T-helper 2 cell treated with Interferon-gamma antibody and Interleukin-4, amounts not matched to agents 5 μg/mL and 100 μg/mL, for 36 hours (primary cell): ENCODE data around the gene FUCA1.
"Not testable (repeated sequence)": the region's sequence is repeated elsewhere in the genome, so short reads cannot be mapped to it uniquely, and the experiment has no call there.

Experiments
- DNase-seq: peaks from one replicate; pipeline ENCODE4 v3.0.0; 2021; ENCODE audit warnings: low spot score
- H3K27ac Mint-ChIP-seq: one replicate; pipeline ENCODE4 v1.8.0; 2021; ENCODE audit warnings: mild to moderate bottlenecking, mixed read lengths
- H3K27me3 Mint-ChIP-seq: one replicate; pipeline ENCODE4 v1.8.0; 2021; ENCODE audit warnings: low read depth, mixed read lengths
- H3K36me3 Mint-ChIP-seq: one replicate; pipeline ENCODE4 v1.8.0; 2021; ENCODE audit warnings: low read depth, mixed read lengths
- H3K4me1 Mint-ChIP-seq: one replicate; pipeline ENCODE4 v1.8.0; 2021; ENCODE audit warnings: low read depth, mixed read lengths
- H3K4me3 Mint-ChIP-seq: one replicate; pipeline ENCODE4 v1.8.0; 2022; ENCODE audit warnings: mild to moderate bottlenecking, moderate library complexity, mixed read lengths
- H3K9me3 Mint-ChIP-seq: one replicate; pipeline ENCODE4 v1.8.0; 2021; ENCODE audit warnings: mixed read lengths

The FUCA1 gene

DNA sequence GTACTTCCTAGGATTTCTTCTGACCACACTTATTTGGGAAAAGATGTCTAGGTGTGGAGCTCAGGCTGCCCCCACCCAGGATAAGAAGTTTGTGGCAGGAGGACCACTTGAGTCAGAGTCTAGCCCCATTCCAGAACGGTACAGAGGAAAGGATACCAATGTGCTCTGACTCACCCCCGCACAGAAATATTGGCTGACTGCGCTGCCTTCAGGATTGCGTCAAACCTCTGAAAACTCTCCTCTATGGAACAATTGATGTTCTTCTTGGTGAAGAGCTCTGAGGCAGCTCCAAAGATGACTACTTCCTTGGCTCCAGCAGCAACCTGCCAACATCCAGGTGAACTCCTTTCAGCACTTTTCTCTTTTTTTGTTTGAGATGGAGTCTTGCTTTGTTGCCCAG is 54.1 kb downstream of the FUCA1 start:
- Mint-ChIP-seq H3K4me3 (no peak overlapping the region), H3K27ac (no peak overlapping the region), H3K36me3 (peaks cover 6% of the 10 kb centered on the region), H3K4me1 (peaks cover 7% of the 10 kb centered on the region), H3K9me3 (no peaks in the 10 kb centered on the region), H3K27me3 (no peaks in the 10 kb centered on the region)
- DNase-seq, result no peak

DNA sequence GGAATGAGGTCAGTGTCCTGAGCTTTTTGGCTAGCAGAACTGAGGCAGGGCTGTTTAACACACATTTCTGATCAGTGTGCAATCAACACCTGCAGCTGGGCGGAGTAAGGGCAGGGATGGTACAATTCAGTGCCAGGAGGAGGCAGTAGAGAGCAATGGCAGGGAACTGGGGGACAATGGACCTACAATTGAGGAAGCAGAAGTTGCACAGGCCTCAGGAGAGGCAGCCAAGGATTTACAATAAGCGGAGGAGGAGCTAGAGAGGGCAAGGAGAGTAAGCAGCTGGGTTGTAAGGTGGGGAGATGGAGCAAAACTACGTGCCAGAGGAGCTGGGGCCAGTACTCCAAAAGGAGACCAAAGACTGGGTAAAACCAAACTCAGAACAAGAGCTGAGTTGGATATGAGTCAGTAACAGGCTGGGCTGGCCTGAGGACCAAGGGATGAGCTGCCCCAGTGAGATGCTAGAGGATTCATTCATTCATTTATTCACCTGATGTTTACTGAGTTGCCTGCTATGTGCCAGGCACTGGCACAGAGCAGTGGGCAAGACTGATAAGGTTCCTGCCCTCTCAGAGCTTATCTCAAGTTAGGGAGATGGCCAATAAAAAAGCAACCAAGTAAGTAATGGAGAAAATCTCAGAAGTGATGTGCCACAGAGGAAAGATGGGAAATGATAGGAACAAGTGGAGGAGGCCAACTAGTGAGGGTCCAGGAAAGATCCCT is 57.1 kb downstream of the FUCA1 start:
- Mint-ChIP-seq H3K27ac (peak overlapping the region; percentile 22), H3K27me3 (no peaks in the 10 kb centered on the region), H3K4me3 (no peak overlapping the region), H3K4me1 (peaks cover 10% of the 10 kb centered on the region), H3K9me3 (no peaks in the 10 kb centered on the region), H3K36me3 (peaks cover 10% of the 10 kb centered on the region)
- DNase-seq, result peak; percentile 37

DNA sequence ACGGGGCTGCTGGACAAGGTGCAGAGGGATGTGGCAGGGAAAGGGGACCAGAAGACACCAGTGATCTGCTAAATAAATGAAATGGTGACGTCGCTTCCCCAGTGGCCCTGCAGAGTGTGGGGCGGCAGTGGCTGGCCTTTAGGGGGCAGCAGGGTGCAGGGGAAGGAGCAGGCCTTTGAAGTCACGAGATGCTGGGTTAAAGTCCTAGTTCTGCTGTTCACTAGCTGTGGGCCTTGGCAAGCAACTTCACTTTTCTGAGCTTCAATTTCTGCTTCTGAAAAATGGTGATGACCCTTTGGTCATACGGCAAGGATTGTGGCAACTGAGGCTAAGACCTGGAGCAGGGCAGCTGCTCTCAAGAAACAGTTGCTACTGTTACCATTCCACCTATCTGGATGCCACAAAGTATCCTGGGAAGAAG is 58.3 kb downstream of the FUCA1 start:
- Mint-ChIP-seq H3K4me3 (no peak overlapping the region), H3K36me3 (peaks cover 10% of the 10 kb centered on the region), H3K4me1 (peaks cover 10% of the 10 kb centered on the region), H3K9me3 (no peaks in the 10 kb centered on the region), H3K27me3 (no peaks in the 10 kb centered on the region), H3K27ac (peak overlapping the region; percentile 41)
- peak; percentile 67 for DNase-seq

DNA sequence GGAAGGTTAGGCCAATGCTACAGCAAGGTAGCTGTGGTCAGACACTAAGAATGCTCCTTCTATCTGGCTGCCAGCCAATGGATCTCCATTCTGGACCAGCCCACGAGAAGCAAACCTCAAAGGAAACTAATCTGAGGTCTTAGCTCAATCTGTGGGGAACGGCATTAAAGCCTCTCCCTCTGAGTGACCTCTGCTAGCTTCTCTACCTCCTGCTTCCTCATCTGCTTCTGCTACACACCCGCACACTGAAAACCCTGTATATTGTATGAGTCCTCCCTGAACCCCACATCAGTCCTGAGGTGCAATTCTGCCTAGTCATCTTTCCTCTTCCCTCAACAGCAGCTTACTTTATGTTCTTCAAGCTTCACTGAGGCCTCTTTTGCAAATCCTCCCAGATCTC is 60.6 kb downstream of the FUCA1 start:
- no peaks in the 10 kb centered on the region for H3K27me3 Mint-ChIP-seq
- peak overlapping the region; percentile 9 for H3K27ac Mint-ChIP-seq
- peaks cover 10% of the 10 kb centered on the region for H3K4me1 Mint-ChIP-seq
- no peaks in the 10 kb centered on the region for H3K9me3 Mint-ChIP-seq
- peaks cover 7% of the 10 kb centered on the region for H3K36me3 Mint-ChIP-seq
- H3K4me3 Mint-ChIP-seq, result no peak overlapping the region
- DNase-seq, result no peak

DNA sequence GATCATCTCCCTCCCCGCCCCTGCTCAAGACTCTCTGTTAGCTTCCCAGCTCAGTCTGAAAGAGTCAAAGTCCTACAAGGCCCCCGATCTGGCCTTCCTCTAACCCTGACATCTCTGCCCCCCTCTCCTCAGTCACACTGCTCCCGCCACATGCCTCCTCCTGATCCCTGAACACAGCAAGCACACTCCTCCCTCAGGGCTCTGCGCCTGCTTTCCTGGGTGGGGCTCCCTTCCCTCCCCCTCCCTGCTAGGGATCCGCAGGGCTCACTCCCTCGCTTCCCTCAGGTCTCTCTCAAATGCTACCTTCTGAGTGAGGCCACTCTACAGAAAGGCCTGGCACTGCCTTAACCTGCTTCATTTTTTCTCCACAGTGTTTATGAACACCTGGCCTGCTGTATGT is 61.8 kb downstream of the FUCA1 start:
- Mint-ChIP-seq H3K36me3 (peaks cover 6% of the 10 kb centered on the region), H3K4me1 (peaks cover 13% of the 10 kb centered on the region)

DNA sequence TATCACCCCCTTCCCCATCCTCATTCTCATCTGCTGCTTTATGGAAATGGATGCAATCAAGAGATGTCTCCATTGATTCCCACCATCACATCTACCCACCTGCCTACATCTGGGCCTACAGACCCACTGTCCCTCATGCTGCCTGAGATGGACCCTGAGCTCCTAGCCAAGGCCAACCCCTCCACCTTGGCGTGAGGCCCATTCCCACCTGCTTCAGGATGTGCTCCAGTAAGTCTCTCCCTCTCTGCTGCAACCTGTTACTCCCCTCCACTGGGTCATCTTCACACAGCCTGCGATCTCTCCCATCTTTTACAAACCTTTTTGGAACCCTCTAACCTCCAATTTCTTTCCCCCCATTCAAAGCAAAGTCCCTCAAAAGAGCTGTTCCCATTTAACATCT is 63.1 kb downstream of the FUCA1 start:
- Mint-ChIP-seq H3K27me3 (no peaks in the 10 kb centered on the region), H3K9me3 (no peaks in the 10 kb centered on the region), H3K4me3 (no peak overlapping the region), H3K4me1 (peaks cover 11% of the 10 kb centered on the region), H3K27ac (peak overlapping the region; percentile 49), H3K36me3 (peaks cover 4% of the 10 kb centered on the region)
- no peak for DNase-seq

More for the DNA sequence above, 61.8 kb downstream of the FUCA1 start:
- no peak overlapping the region for H3K27ac Mint-ChIP-seq
- H3K9me3 Mint-ChIP-seq, result no peaks in the 10 kb centered on the region
- DNase-seq, result no peak
- no peaks in the 10 kb centered on the region for H3K27me3 Mint-ChIP-seq
- H3K4me3 Mint-ChIP-seq, result no peak overlapping the region

DNA sequence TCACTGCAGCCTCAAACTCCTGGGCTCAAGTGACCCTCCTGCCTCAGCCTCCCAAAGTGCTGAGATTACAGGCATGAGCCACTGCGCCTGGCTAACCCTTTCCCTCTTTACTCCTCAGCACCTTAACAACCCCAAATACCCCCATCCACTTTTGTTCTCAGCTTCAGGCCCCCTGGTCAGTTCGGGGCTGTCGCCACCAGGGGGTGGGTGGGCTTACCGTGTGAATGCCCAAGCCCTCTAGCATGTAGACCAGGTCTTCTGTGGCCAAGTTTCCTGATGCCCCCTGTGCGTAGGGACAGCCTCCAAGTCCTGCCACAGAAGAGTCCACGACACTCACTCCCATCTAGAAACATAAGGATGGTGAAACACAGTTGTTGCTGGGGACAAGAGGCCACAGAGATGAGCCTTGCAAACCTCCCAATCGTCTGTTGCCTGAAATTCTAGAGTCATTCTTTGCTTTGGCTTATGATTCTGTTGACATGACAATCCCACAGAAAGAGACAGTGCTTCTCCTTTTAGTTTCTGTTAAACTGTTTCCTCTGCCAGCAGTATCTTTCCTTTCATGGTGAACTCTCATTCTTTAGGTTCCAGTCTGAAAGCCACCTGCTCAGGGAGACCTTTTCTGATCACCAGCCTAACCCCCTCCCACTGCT is 63.8 kb downstream of the FUCA1 start:
- H3K27ac Mint-ChIP-seq, result peak overlapping the region; percentile 8
- H3K27me3 Mint-ChIP-seq, result no peaks in the 10 kb centered on the region
- peaks cover 4% of the 10 kb centered on the region for H3K36me3 Mint-ChIP-seq
- H3K4me1 Mint-ChIP-seq, result peaks cover 13% of the 10 kb centered on the region
- H3K9me3 Mint-ChIP-seq, result no peaks in the 10 kb centered on the region
- no peak for DNase-seq
- no peak overlapping the region for H3K4me3 Mint-ChIP-seq

DNA sequence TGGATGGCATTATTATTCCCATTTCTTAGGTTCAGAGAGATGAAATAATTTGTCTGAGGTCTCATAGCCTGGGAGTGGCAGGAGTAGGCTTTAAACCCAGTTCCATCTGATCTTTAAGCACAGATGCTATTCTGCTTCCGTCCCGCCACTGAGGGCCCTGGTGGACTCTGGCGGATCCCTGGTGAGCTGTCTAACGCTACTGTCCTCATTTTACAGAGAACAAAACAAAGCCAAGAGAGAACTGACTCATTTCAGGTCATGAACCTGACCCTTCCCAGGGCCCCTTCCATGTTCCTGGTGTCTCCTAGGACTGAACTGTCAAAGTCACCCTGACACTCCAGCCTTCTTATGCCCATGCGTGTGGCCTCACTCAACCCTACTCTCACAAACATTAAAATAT is 64.4 kb downstream of the FUCA1 start:
- H3K4me1 Mint-ChIP-seq, result peaks cover 16% of the 10 kb centered on the region
- H3K27ac Mint-ChIP-seq, result no peak overlapping the region
- H3K4me3 Mint-ChIP-seq, result no peak overlapping the region
- H3K36me3 Mint-ChIP-seq, result peaks cover 5% of the 10 kb centered on the region
- no peaks in the 10 kb centered on the region for H3K9me3 Mint-ChIP-seq
- H3K27me3 Mint-ChIP-seq, result no peaks in the 10 kb centered on the region
- no peak for DNase-seq

DNA sequence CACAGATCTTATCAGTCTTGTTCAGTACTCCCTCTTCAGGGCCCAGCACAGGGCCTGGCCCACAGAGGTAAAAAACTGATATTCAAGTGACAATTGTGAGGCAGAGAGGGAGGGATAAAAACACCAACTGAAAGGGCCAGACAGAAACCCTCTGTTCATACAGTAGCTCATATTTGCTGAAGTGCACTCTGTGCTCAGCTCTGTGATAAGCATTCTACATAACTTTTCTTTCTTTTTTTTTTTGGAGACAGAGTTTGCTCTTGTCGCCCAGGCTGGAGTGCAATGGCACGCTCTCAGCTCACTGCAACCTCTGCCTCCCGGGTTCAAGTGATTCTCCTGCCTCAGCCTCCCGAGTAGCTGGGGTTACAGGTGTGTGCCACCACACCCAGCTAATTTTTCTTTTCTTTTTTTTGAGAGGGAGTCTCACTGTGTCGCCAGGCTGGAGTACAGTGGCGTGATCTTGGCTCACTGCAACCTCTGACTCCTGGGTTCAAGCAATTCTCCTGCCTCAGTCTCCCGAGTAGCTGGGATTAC is 65.2 kb downstream of the FUCA1 start:
- peak overlapping the region; percentile 28 for H3K27ac Mint-ChIP-seq
- not testable (repeated sequence) for H3K36me3 Mint-ChIP-seq, DNase-seq, H3K27me3 Mint-ChIP-seq, H3K9me3 Mint-ChIP-seq, H3K4me3 Mint-ChIP-seq
- H3K4me1 Mint-ChIP-seq, result peaks cover 16% of the 10 kb centered on the region

DNA sequence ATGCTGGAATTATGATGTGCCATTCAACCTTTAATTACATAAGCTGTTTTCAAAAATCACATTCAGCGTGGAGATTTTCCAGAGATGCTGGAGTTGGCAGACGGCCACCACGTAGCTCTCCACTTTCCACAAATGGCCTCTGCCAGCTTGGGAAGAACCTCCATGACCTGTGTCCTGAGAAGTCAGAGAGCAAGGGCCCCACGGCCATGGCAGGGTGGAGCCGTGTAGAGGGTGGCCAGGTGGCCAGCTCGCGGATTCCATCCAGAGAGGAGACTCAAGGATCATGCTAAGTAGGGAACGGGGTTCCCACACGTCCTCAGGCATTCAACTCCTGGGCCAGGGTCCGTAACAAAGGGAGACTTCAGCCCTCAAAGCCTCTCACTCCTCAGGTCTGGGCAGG is 66.2 kb downstream of the FUCA1 start:
- Mint-ChIP-seq H3K27ac (peak overlapping the region; percentile 47), H3K4me3 (peak overlapping the region; percentile 36), H3K4me1 (peaks cover 14% of the 10 kb centered on the region), H3K36me3 (peaks cover 10% of the 10 kb centered on the region), H3K9me3 (no peaks in the 10 kb centered on the region), H3K27me3 (no peaks in the 10 kb centered on the region)
- DNase-seq, result no peak

DNA sequence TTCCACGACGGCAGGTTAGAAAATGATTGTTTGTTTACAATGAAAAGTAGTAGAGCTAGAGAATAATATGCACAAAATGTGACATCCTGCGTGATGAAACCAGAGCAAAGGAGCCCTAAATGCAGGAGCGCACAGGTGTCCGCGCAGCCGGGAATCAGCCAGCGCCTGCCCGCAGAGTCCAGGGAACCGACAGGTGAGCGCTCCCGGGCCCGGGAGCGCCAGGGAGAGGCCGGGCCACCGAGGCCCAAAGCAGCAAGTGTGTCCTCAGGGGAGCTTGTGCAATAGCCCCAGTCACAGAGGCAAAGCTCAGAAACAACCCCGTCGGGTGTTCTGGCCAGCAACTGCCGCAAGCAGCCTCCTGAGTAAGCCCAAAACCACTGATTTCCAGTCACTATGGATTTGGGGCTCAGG is 66.7 kb downstream of the FUCA1 start:
- H3K27me3 Mint-ChIP-seq, result no peaks in the 10 kb centered on the region
- peak overlapping the region; percentile 97 for H3K4me3 Mint-ChIP-seq
- H3K36me3 Mint-ChIP-seq, result peaks cover 10% of the 10 kb centered on the region
- peaks cover 14% of the 10 kb centered on the region for H3K4me1 Mint-ChIP-seq
- H3K9me3 Mint-ChIP-seq, result no peaks in the 10 kb centered on the region
- DNase-seq, result no peak
- peak overlapping the region; percentile 65 for H3K27ac Mint-ChIP-seq

DNA sequence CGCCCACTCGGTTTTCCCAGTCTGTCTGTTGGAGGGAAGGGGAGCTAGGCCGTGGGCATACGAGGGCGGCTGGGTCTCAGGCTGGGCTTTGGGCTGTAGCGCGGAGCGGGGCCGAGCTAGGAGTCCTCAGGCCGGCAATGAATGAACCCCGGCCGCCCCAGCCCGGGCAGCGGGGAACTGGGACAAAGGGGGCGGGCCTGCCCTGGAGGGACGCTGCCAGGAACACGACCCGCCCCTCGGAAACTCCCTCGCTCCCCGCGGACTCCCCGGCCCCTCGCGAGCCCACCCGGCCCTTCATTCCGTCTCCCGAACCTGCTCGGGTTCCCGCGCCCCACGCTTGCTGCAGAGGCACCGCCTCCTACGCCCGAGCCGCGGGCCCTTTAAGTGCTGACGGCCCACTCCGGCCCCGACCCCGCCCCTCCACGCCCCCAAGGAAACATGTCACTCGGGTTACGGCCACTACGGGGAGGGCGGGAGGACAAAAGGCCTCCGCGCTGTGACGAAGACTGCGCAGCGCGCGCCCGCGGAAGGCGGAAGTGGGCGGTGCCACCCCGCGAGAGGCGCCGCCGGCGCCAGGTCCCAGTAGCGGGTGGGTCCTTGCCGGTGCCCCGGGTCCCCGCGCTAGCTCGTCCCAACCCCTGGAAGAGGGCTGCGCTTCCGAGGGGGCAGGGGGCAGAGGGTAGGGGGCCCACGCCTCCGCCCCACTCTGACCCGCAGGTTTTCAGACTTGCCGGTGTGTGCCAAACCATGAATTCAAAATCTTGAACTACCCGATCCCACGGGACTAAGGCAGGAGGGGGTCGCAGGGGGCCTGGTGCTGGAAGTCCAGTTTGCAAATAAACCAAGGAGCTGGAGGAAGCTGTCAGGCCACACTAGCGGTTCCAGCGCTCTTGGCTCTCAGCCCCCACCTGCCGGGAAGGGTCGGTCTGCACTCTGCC is 67.4 kb downstream of the FUCA1 start, which contains the start of gene GALE:
Gene GALE, minus strand, starts transcription at position 355 of the 938 bp plus-strand sequence. CDS start 1,747 bp downstream, outside the sequence.
- H3K9me3 Mint-ChIP-seq, result no peaks in the 10 kb centered on the region
- H3K4me1 Mint-ChIP-seq, result peaks cover 14% of the 10 kb centered on the region
- H3K36me3 Mint-ChIP-seq, result peaks cover 8% of the 10 kb centered on the region
- H3K4me3 Mint-ChIP-seq, result peak within 1 kb of the TSS; percentile 97
- DNase-seq, result peak; percentile 93
- peak within 1 kb of the TSS; percentile 95 for H3K27ac Mint-ChIP-seq
- H3K27me3 Mint-ChIP-seq, result no peaks in the 10 kb centered on the region

DNA sequence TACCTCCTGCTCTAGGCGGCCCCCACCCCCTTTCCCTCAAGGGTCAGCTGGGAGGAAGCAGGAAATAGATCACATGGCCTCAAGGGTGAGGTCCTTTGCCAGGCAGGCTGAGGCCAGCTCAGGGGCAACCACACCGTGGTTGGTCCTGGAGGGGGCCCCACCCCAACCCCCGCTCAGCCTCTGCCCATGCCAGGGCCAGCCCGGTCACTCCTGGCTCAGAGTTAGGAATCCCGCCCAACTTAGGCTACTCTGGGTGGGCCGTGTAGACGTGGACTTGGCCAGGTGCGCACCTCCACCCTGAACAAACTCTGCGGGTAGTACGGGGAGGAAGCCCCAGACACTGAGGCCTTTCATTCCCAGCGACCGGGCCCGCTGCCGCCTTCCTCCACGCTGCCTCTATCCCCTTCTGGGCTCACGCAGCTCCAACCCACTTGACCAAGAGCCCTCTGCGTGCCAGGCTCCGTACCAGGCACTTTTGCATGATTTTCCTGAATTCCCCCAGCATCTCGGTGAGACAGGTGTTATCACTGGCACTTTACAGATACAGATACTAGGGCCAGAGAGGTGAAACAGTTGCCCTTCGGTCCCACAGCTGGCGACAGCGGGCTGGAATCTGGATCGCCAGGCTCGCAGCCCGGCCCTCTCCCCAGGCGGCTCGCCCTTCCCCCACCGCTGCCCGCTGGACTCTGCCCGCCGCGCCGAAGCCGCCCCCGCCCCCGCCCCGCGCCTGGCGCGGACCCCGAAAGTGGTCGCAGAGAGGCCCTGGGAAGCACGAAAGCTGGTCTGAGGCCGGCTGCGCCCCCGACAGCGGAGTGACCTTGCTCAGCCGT is 68.3 kb downstream of the FUCA1 start:
- Mint-ChIP-seq H3K27me3 (no peaks in the 10 kb centered on the region), H3K9me3 (no peaks in the 10 kb centered on the region), H3K4me1 (peaks cover 14% of the 10 kb centered on the region), H3K36me3 (peaks cover 11% of the 10 kb centered on the region), H3K27ac (peak overlapping the region; percentile 95), H3K4me3 (peak overlapping the region; percentile 97)
- peak; percentile 51 for DNase-seq
